ENCODE data around the gene GRIA3. TPM values are rescaled to one million over a fixed set of nuclear protein-coding genes. Genes with fewer than 3 reads are reported as not detected.

Gene GRIA3
- total and polyA plus RNA-seq, 10 of the 15 experiments (the other 5 are each of a cell fraction or from before 2014, with no cell fraction given), result 0.45 to 4.3 (median 2.2) TPM

DNA sequence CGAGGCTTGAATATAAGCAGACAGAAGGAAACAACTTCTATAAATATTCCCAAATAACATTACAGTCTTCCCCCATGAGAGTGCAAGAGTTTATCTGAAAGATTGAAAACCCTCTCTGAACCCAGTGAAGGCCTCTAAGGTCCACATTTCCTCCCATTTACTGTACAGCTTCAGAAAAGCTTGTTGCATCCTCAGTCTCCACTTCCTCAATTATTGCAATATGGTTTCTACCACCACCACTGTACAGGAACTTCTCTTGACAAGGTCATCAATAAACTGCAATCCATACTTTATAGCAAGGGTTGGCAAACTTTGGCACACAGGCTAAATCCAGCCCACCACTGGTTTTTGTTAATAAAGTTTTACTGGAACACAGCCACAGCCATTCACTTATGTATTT, 309.8 kb downstream of the GRIA3 start:
- ATAC-seq, result no peak
- ChIA-PET CTCF (no interaction called here), POLR2A (no interaction called here), RAD21 (ENCODE audit: unreplicated experiment) (no interaction called here), SMC1A (ENCODE audit: uncharacterized antibody, unreplicated experiment) (no interaction called here)
- H3K79me2 ChIP-seq (ENCODE audit: control insufficient read depth, insufficient read depth, low read length), result no peaks in the 10 kb centered on the region
- no peaks in the 10 kb centered on the region for H4K20me1 ChIP-seq (ENCODE audit: control insufficient read depth, insufficient read depth)
- BruUV-seq (replicated peaks), result no TSS peak
- H3K27me3 ChIP-seq (replicated peaks in 1 of 2; ENCODE audit: control insufficient read depth in 2 of 2, insufficient read depth in 2 of 2, low read length in 1 of 2), result no peaks in the 10 kb centered on the region
- no peaks in the 10 kb centered on the region for H3K36me3 ChIP-seq (ENCODE audit: control insufficient read depth in 2 of 2, insufficient read depth in 2 of 2, low read length in 1 of 2)
- H3K9me3 ChIP-seq (replicated peaks; ENCODE audit: control insufficient read depth, insufficient read depth, low read length), result no peaks in the 10 kb centered on the region
- DNase-seq (ENCODE audit: low read depth, low spot score), result no peak
- no peak overlapping the region for H2AFZ ChIP-seq (ENCODE audit: control insufficient read depth, low read depth, low read length)
- H3K4me2 ChIP-seq (ENCODE audit: control insufficient read depth, insufficient read depth), result no peak overlapping the region
- no peak for TF ChIP-seq MEF2B (IDR thresholded peaks at IDR 0.05; ENCODE audit: partially characterized antibody, poor library complexity, severe bottlenecking)
- TF ChIP-seq SPI1 (IDR thresholded peaks at IDR 0.05; ENCODE audit: borderline replicate concordance, insufficient read depth, low read depth, low read length), result peak; percentile 72; the same call in 1 of the 2 replicates
- 0 out of 2 replicates have a peak, but pooled peaks cover 4% of the 10 kb centered on the region for H3K4me1 ChIP-seq (ENCODE audit: control insufficient read depth, insufficient read depth, low read length)
- in situ Hi-C loops (cut with MboI) (no loop called here), intact Hi-C loops (cut with micrococcal nuclease; ENCODE audit: unreplicated experiment) (no loop called here)
- H3K4me3 ChIP-seq, result no peak overlapping the region
- FAIRE-seq, result no peak
- H3K27ac ChIP-seq (ENCODE audit: control insufficient read depth, insufficient read depth), result no peak overlapping the region
- no peak overlapping the region for H3K9ac ChIP-seq (ENCODE audit: control insufficient read depth, insufficient read depth, low read length)
- 0% methylated on average over 1 of the region's 1 CpG for WGBS (ENCODE audit: insufficient coverage, insufficient replicate concordance, low lambda C conversion rate, missing lambda C conversion rate)

GRCh38 chrX:123499787-123500186, 315.7 kb downstream of the GRIA3 start:
- RAD21 ChIA-PET (ENCODE audit: unreplicated experiment), result no interaction called here
- in situ Hi-C loops (cut with MboI), result no loop called here
- DNase-seq (ENCODE audit: low read depth, low spot score) (no peak), ATAC-seq (no peak), FAIRE-seq (no peak)
- Histone ChIP-seq H2AFZ (ENCODE audit: control insufficient read depth, low read depth, low read length) (no peak overlapping the region), H3K27me3 (replicated peaks in 1 of 2; ENCODE audit: control insufficient read depth in 2 of 2, insufficient read depth in 2 of 2, low read length in 1 of 2) (no peaks in the 10 kb centered on the region), H3K27ac (ENCODE audit: control insufficient read depth, insufficient read depth) (no peak overlapping the region), H3K79me2 (ENCODE audit: control insufficient read depth, insufficient read depth, low read length) (no peaks in the 10 kb centered on the region), H3K36me3 (ENCODE audit: control insufficient read depth in 2 of 2, insufficient read depth in 2 of 2, low read length in 1 of 2) (no peaks in the 10 kb centered on the region), H3K4me3 (no peak overlapping the region), H3K4me1 (ENCODE audit: control insufficient read depth, insufficient read depth, low read length) (no peaks in the 10 kb centered on the region), H3K4me2 (ENCODE audit: control insufficient read depth, insufficient read depth) (no peak overlapping the region), H3K9me3 (replicated peaks; ENCODE audit: control insufficient read depth, insufficient read depth, low read length) (no peaks in the 10 kb centered on the region), H4K20me1 (ENCODE audit: control insufficient read depth, insufficient read depth) (no peaks in the 10 kb centered on the region), H3K9ac (ENCODE audit: control insufficient read depth, insufficient read depth, low read length) (no peak overlapping the region)
- intact Hi-C loops (cut with micrococcal nuclease; ENCODE audit: unreplicated experiment), result no loop called here
- 90% methylated on average over 7 of the region's 7 CpGs for WGBS (ENCODE audit: insufficient coverage, insufficient replicate concordance, low lambda C conversion rate, missing lambda C conversion rate)
- SMC1A ChIA-PET (ENCODE audit: uncharacterized antibody, unreplicated experiment), result no interaction called here
- POLR2A ChIA-PET, result no interaction called here
- CTCF ChIA-PET, result no interaction called here
- BruUV-seq (replicated peaks), result no TSS peak
- TF ChIP-seq, protein P1, sequence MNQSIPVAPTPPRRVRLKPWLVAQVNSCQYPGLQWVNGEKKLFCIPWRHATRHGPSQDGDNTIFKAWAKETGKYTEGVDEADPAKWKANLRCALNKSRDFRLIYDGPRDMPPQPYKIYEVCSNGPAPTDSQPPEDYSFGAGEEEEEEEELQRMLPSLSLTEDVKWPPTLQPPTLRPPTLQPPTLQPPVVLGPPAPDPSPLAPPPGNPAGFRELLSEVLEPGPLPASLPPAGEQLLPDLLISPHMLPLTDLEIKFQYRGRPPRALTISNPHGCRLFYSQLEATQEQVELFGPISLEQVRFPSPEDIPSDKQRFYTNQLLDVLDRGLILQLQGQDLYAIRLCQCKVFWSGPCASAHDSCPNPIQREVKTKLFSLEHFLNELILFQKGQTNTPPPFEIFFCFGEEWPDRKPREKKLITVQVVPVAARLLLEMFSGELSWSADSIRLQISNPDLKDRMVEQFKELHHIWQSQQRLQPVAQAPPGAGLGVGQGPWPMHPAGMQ (IDR thresholded peaks at IDR 0.05; ENCODE audit: borderline replicate concordance), result no peak
- no peak for TF ChIP-seq LARP7 (IDR thresholded peaks at IDR 0.05)
- TF ChIP-seq, protein P2, sequence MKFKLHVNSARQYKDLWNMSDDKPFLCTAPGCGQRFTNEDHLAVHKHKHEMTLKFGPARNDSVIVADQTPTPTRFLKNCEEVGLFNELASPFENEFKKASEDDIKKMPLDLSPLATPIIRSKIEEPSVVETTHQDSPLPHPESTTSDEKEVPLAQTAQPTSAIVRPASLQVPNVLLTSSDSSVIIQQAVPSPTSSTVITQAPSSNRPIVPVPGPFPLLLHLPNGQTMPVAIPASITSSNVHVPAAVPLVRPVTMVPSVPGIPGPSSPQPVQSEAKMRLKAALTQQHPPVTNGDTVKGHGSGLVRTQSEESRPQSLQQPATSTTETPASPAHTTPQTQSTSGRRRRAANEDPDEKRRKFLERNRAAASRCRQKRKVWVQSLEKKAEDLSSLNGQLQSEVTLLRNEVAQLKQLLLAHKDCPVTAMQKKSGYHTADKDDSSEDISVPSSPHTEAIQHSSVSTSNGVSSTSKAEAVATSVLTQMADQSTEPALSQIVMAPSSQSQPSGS (IDR thresholded peaks at IDR 0.05; ENCODE audit: low read length), result no peak
- no peak for TF ChIP-seq CREB1 (IDR thresholded peaks at IDR 0.05; ENCODE audit: low read depth)
- TF ChIP-seq EED (IDR thresholded peaks at IDR 0.05; ENCODE audit: low read depth), result no peak
- TF ChIP-seq, protein P3, sequence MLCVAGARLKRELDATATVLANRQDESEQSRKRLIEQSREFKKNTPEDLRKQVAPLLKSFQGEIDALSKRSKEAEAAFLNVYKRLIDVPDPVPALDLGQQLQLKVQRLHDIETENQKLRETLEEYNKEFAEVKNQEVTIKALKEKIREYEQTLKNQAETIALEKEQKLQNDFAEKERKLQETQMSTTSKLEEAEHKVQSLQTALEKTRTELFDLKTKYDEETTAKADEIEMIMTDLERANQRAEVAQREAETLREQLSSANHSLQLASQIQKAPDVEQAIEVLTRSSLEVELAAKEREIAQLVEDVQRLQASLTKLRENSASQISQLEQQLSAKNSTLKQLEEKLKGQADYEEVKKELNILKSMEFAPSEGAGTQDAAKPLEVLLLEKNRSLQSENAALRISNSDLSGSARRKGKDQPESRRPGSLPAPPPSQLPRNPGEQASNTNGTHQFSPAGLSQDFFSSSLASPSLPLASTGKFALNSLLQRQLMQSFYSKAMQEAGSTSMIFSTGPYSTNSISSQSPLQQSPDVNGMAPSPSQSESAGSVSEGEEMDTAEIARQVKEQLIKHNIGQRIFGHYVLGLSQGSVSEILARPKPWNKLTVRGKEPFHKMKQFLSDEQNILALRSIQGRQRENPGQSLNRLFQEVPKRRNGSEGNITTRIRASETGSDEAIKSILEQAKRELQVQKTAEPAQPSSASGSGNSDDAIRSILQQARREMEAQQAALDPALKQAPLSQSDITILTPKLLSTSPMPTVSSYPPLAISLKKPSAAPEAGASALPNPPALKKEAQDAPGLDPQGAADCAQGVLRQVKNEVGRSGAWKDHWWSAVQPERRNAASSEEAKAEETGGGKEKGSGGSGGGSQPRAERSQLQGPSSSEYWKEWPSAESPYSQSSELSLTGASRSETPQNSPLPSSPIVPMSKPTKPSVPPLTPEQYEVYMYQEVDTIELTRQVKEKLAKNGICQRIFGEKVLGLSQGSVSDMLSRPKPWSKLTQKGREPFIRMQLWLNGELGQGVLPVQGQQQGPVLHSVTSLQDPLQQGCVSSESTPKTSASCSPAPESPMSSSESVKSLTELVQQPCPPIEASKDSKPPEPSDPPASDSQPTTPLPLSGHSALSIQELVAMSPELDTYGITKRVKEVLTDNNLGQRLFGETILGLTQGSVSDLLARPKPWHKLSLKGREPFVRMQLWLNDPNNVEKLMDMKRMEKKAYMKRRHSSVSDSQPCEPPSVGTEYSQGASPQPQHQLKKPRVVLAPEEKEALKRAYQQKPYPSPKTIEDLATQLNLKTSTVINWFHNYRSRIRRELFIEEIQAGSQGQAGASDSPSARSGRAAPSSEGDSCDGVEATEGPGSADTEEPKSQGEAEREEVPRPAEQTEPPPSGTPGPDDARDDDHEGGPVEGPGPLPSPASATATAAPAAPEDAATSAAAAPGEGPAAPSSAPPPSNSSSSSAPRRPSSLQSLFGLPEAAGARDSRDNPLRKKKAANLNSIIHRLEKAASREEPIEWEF (IDR thresholded peaks at IDR 0.05; ENCODE audit: insufficient replicate concordance, low read depth, low read length), result no peak
- TF ChIP-seq, protein P4, sequence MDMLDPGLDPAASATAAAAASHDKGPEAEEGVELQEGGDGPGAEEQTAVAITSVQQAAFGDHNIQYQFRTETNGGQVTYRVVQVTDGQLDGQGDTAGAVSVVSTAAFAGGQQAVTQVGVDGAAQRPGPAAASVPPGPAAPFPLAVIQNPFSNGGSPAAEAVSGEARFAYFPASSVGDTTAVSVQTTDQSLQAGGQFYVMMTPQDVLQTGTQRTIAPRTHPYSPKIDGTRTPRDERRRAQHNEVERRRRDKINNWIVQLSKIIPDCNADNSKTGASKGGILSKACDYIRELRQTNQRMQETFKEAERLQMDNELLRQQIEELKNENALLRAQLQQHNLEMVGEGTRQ (IDR thresholded peaks at IDR 0.05; ENCODE audit: borderline replicate concordance, low read depth, low read length), result no peak
